Left renal cortex interstitium (tissue), 4 donors: Measurements from ENCODE around the gene CNOT6L. TPM values are rescaled to one million over a fixed set of nuclear protein-coding genes. Genes with fewer than 3 reads are reported as not detected.
A peak's percentile ranks its signal among the peaks of the same experiment; 100 is the strongest.
"Not testable (repeated sequence)": the region's sequence is repeated elsewhere in the genome, so short reads cannot be mapped to it uniquely, and the experiment has no call there.

Source experiments
- DNase-seq, 4 donors: peaks; one replicate each; pipeline ENCODE4 v3.0.0-alpha.2; 2013; ENCODE audit warnings: low read depth in 4 of 4, low spot score in 2 of 4, missing footprints in 1 of 4
- polyA plus RNA-seq, 4 donors: library from polyadenylated mRNA; unstranded; fragments of 120-200 nt; gene quantifications; one replicate each; pipeline ENCODE4 v1.2.1, GENCODE V29; 2013; ENCODE audit not compliant: insufficient read length in 4 of 4

The CNOT6L gene
- polyA plus RNA-seq = 10 to 100 TPM; 28.6 to 41.3 (median 34.0) TPM

DNA sequence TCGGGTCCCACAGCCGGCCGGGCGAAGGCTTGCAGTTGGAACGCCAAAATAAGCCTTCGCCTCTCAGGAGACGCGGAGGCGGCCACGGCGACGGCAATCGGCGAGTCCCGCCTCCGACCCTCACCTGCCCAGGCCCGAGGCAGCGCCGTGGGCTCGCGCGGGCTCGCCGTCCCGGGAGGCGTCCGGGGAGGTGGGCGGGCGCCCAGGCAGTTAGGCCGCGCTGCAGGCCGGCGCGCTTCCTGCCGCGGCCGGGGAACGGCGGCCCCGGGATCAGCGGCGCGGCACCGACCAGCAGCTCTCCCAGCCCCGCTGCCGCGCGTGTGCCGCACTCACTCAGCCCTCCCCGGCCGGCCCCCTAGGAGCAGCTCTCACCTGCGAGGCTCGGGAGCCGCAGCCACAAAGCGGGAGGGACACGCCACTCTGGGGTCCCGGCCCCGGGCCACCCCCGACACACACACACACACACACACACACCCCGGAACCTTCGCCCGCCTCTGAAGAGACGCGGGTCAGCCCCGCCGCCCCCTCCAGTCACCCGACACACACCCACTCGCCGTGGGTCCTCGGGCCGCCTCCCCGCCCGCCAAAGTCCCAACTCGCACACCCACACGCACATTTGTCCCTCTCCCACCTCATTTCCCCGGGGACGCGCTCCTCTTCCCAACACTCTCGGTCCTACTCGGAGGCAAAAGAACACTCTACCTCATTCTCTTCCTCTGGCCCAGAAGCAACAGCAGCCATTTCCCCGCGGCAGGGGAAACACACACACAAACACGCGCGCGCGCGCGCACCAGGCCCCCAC, at the start of gene CNOT6L:
TSS of gene CNOT6L (minus strand) at position 767 of the 802 bp plus-strand sequence. CDS start at position 707, 60 bp downstream.
- DNase-seq = peak in 3 of 4 donors; percentile 59 to 64 (median 63)

DNA sequence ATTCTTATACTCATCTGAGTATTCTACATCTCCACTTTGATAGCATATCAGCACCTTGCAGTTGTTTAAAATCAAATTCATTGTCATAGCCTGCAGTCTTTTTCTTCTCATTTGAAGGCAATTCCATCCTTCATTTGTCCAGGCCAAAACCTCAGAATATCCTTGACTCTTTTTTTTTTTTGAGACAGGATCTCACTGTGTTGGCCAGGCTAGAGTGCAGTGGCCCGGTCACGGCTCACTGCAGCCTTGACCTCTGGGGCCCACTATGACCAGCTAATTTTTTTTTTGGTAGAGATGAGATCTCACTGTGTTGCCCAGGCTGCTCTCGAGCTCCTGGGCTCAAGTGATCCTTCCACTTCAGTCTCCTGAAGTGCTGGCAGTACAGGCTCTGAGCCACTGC, 46.1 kb upstream of the CNOT6L start:
- no peak for DNase-seq

DNA sequence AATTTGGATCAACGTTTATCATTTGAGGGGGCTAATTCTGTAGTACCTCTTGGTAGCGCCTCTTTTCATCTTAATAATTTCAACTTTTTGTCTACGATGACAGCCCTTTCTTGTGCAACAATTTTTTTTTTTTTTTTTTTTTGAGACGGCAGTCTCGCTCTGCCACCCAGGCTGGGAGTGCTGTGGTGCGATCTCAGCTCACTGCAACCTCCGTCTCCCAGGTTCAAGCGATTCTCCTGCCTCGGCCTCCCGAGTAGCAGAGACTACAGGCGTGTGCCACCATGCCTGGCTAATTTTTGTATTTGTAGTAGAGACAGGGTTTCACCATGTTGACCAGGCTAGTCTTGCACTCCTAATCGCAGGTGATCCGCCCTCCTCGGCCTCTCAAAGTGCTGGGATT, 44.2 kb upstream of the CNOT6L start:
- not testable (repeated sequence) for DNase-seq

DNA sequence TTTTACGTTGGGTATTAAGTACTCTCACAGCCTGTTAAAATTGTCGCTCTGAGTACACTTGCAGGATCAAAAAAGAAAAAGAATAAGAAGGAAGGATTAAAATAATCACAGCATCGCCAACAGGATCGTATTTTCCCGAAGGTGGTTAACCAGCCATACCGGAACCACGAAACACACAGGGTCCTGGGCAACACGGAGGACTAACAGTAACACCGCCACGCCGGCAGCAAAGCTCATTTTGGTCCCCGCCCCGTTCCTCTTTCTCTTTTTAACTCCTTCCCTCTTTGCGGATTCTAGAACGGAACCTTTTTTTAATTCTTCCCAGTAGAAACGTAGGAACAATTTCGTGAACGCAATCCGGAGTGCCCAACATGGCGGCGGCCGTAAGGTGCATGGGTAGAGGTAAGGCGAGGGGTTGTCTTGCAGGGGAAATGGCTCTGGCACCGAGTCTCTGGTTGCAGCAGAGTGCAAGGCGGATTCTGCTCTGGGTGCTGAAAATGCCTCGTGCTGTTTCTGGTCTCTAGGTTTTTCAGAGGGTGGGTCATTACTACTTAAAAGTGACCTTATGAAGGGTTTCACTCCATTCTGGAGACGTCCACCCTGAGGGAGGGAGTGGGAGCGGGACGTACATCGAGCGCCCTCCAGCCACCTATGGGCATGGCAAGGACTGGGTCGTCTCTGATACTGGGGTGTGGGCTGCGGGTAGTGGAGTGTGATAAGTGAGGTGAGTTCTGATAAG, 43.5 kb upstream of the CNOT6L start, which contains the start of gene MRPL1:
TSS of gene MRPL1 (plus strand) at position 353 of the 739 bp plus-strand sequence. CDS start at position 372, 19 bp downstream.
- peak; percentile 86 to 92 (median 90) for DNase-seq

DNA sequence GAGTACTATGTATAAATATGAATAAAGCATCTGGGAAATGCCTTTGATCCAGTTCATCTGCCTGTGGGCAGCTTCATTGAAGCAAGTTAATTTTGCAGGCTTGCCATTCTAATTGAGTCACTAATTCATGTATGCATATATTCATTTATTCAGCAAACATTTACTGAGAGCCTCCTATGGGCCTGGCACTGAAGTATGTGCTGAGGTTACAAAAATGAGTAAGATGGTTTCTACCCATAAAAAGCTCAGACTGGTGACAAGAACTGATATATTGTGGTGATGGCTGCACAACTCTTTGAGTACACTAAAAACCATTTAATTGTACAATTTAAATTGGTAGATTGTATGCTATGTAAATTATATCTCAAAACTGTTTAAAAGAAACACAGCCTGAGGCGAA, 42.3 kb upstream of the CNOT6L start:
- DNase-seq = peak in 2 of 4 donors; percentile 15 to 19

DNA sequence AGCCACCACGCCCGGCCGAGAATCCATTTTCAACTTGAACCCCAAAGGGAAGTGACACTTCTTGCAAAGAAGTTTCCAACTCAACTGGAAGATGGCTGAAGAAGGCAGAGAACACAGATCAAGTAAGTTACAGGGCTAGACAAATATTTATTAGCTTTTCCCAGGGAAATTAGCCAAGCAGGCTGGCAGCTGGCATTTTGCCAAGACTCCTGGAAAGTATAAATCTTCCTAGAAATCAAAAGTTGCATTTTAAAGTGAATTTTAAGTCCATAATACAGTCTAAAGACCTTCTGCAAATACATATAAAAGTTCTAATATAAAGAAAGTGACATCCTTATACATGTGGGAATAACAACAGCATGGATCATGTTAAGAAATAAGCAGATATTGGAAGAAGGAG, 40.1 kb upstream of the CNOT6L start:
- no peak for DNase-seq

DNA sequence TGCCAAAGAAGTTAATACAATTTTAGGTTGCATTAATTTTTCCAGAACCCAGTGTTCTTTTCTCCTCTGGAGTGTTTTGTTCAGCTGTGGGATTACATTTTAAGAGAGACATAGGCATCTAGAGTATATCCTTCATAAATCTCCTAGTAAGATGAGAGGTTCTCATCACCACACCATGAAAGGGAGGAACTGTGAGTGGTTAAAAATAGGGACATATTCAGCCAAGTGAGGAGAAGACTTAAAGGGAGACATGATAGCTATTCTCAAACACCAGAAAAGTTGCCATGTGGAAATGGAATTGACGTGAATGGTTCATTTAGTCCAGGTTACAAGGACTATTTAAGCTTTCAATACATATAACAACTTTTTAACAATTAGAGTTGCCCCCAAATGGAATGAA, 37.0 kb upstream of the CNOT6L start:
- DNase-seq = no peak

DNA sequence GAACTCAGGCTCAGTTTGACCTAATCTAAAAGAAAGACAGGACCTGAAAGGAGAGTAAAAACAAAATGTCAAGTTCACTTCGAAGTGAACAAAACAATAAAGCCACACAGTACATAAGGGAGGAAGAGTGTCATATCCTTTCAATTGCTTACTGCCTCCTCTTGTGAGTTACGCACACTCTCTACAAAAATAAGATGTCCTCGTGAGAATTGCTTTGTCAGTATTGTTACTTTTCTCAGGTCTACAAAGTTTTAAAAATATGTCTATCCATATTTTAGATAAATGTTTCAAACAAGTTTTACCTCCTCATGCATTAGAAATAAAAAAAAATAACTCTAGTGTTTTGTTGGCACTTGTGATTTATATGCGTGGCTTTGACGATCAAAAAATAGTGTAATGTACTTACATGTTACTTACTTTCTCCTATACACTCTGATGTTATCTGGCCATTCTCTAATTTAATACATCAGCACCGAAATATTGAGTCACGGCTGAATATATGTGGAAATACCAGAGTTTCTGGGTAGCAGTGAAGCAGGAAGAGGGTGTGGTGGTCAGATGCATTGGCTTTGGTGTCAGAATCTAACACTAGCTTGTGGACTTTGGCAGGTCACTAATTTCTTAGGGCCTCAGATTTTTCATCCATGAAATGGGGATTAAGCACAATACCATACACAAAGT, 35.4 kb upstream of the CNOT6L start:
- DNase-seq = no peak

DNA sequence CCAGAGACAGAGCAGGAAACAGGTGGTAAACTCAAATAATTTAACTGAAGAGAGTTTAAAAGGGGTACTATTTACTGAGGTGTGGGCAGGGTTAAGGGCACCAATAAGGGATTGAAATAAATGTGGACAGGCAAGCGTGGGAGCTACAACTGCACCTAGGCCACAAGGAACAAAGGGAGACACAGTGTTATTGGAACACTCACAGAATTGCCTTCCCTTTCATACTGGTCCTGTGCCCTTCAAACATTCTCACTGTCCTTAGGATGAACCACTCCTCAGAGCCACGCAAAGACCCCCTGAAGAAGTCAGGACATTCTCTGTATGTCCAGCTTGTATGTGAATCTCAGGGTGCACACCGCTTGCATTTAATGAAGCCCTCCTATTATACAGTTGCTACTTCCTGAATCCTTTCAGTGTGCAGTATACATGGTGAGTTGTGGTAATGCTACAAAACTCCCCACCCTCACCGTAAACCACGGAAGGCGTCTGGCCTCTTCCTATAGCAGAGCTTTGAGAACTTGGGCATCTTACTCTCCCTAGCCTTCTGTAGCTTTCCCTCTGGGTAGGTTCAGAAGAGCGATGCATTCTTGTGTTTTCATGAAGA, 33.8 kb upstream of the CNOT6L start:
- DNase-seq = no peak

DNA sequence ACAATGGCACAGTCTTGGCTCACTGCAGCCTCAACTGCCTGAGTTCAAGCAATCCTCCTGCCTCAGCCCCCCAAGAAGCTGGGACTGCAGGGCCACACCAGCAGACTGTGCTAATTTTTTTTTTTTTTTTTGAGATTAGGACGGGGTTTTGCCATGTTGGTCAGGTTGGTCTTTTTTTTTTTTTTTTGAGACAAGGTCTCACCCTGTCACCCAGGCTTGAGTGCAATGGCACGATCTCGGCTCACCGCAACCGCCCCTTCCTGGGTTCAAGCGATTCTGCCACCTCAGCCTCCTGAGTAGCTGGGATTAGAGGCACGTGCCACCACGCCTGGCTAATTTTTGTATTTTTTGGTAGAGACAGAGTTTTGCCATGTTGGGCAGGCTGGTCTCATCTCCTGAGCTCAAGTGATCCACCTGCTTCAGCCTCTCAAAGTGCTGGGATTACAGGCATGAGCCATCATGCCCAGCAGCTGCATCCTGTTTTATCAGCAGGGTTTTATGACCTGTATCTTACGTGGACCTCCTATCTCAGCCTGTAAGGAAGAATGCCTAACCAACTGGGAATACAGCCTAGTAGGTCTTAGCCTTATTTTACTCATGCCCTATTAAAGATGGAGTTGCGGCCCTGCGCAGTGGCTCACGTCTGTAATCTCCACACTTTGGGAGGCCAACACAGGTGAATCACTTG, 30.3 kb upstream of the CNOT6L start:
- no peak for DNase-seq

DNA sequence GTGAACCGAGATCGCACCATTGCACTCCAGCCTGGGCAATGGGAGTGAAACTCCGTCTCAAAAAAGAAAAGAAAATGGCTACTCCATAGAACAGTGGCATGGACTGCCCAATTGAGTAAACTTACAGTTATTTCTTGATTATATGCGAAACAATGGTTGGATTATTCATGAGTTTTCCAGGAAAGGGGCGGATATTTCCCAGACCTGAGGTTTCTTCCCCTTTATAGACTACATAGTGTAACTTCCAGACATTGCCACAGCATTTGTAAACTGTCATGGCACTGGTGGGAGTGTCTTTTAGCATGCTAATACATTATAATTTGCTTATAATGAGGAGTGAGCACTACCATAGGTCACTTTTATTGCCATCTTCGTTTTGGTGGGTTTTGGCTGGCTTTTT, 29.3 kb upstream of the CNOT6L start:
- no peak for DNase-seq

DNA sequence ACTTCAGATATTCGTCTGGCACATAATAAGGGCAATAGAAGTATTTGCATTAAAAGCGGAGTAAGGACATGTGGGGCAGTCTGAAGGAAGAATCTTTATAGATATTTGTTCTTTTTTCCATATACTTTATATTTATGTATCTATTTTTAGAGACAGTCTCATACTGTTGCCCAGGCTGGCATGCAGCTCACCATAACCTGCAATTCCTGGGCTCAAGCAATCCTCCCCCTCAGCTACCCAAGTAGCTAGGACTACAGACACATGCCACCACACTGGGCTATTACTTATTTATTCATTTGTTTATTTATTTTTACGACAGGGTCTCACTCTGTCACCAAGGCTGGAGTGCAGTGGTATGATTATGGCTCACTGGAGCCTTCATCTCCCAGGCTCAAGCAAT, 26.8 kb upstream of the CNOT6L start:
- DNase-seq = no peak

DNA sequence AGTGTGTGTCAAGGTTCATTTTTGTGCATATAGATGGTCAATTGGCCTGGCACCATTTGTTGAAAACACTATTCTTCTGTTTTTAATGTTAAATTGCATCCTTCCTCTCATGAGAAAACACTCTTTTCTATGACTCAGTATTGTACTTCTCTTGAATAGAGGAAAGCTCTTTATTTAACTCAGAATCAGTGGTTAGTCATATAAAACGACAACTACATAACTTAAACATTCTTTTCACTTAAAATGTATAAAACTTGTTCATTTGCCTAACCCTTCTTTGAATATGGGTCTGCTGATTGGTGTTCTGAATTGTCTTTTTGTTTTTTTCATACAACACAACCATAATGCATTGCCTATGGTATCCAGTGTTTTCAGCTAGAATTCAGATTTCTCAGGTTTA, 26.2 kb upstream of the CNOT6L start:
- no peak for DNase-seq

DNA sequence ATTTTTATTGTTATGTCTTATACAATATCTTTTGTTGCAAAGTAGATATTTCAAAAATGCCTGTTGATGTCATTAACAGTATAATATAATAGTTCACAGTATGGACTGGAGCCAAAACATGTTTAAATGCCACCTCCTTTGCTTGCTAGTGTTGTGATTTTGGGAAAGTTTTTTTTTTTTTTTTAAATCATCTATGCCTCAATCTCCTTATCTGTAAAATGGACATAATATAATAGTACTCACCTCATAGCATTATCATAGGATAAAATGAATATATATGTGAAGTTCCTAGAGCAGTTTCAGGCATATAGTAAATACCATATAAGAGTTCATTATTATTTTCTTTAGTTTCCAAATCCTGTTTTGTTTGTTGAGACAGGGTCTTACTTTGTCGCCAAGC, 25.2 kb upstream of the CNOT6L start:
- DNase-seq = no peak

DNA sequence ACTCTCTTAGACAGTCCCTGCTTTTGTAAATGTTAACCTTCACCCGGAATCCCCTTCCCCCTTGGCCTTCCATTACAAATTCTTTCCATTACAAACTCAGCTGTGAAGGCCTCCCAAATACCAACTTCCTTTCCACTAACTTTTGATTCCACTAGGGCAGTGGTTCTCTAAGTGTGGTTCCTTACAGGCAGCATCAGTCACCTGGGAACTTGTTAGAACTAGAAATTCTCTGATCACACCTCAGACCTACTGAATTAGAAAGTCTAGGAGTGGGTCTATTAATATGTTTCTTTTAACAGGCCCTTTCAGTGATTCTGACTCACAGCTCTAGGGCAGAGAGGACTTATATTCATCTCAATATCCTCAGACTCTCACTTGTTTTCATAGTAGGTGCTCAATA, 24.5 kb upstream of the CNOT6L start:
- DNase-seq = no peak

DNA sequence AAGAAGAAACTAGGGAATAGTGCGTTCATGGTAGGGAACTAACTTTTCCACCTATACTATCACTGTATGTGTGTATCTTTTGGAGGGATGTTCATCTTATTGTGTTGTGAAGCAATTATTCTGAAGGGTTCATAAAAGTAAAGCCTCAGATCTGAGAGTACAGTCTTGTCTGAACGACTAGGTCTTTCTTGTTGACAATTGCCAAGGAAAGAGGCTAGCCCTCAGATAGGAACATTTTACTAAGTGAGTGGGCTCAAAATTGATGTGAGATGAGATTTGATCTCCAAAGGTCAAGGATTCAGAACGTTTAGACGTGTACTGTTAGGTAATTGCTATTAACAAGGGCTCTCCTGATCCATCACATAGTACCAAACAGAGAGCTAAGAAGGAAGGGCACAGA, 15.2 kb upstream of the CNOT6L start:
- DNase-seq = no peak

DNA sequence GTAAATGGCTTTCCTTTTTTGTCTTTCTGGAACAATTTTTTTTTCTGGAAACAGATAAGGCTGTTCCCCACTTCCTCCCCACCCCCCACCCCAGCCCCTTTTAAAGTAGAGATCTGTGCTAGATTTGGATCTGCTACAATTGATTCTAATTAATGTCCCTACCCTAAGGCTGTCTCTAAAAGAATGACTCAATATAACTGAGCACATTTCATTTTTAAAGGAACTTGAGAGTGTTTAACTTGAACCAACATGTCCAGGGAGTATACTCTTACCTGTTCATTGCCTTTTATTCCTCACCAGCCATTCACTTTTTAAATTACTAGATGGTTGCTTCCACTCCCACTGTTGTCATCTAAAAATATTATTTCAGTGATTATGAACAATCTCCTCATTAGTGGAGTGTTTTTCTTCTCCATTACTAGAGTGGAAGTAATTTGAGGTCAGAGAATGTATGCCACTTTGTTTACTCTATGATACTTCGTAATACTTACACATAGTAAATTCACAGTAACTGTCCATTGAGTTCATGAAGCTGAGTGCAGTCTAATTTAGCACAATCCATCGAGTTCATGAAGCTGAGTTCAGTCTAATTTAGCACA, 14.1 kb upstream of the CNOT6L start:
- no peak for DNase-seq

DNA sequence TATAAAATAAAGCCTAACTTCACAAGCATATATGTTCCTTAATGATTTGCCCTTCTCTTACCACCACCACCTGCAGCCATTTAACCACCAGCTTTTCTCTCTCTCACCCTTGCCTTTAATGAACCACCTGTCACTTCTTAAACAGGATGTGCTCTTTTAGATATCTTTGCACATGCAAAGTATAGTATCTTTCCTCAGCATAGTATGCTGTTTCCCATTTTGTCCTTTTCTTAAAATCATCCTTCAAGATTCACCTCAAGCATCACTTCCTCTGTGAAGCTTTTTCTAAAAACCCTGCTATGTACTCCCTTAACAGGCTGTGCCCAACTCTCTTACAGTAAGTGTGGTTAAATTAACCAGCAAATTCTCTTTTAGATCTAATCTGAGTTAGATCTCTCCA, 8.2 kb upstream of the CNOT6L start:
- DNase-seq = no peak

DNA sequence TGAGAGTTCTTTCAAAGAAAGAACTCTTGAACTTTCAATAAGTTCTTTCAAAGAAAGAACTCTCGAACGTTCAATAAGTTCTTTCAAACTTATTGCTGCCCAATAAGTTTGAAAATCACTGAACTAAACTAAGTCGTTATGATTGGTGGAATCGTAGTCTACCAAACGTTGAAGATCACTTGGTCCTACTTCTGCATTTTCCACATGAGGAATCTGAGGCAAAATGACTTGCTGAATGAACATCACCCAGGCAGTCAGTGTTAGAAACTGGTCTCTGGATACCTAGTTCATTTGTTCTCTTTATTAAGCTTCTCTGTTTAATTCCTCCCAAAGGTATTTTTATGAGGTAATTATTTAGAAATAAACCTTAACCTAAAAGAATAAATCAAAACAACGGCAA, 7.1 kb upstream of the CNOT6L start:
- no peak for DNase-seq

DNA sequence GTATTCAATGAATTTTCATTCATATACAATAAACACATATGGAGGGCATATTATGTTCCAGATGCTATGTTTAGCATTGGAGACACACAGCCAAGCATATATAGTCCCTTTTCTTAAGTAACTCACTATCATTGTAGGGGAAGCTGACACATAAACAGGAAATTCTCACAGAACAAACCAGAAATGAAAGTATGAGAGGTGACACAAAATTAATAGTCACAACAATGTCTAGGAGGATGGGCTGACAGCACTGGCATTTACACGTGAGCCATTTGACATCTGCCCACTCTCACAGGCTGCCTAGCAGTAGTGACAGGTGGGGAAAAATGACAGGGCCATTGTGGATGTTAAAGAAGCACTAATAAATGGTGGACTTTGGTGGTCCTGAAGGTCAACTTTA, 2.6 kb upstream of the CNOT6L start:
- DNase-seq = no peak
